ENCODE data around the gene CSNK2A3.

- TF ChIP-seq CTCF (IDR thresholded peaks at IDR 0.05) (no peak), PRDM15 (CRISPR knock-in tag; IDR thresholded peaks at IDR 0.05) (no peak), MAX (CRISPR knock-in tag; IDR thresholded peaks at IDR 0.05) (no peak), SP1 (CRISPR knock-in tag; conservative IDR thresholded peaks at IDR 0.05) (no peak)
- TF ChIP-seq, protein P1, sequence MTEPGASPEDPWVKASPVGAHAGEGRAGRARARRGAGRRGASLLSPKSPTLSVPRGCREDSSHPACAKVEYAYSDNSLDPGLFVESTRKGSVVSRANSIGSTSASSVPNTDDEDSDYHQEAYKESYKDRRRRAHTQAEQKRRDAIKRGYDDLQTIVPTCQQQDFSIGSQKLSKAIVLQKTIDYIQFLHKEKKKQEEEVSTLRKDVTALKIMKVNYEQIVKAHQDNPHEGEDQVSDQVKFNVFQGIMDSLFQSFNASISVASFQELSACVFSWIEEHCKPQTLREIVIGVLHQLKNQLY (CRISPR knock-in tag; IDR thresholded peaks at IDR 0.05), result no peak
These were observed 25.3 kb upstream of the CSNK2A3 start for GRCh38 chr11:11378184-11378940.
